HG03139 (cell line): ENCODE data around the gene PASK.
A peak's percentile ranks its signal among the peaks of the same experiment; 100 is the strongest.
"Not testable (repeated sequence)": the region's sequence is repeated elsewhere in the genome, so short reads cannot be mapped to it uniquely, and the experiment has no call there.

ENCODE experiments used
- ATAC-seq: cut with Tn5 transposase; IDR thresholded peaks from one replicate; pipeline ENCODE4 v1.9.1; 2021; ENCODE audit not compliant: unreplicated experiment

The PASK gene

GRCh38 chr2:241148891-241149674 lies at the start of gene PASK:
TSS of gene PASK (minus strand) at chr2:241149472. CDS start at chr2:241143032, 6,440 bp downstream.
- peak; percentile 76 for ATAC-seq

- ATAC-seq = no peak
These were observed 49.4 kb upstream of the PASK start for GRCh38 chr2:241198381-241199279.

- no peak for ATAC-seq
These were observed 48.7 kb upstream of the PASK start for GRCh38 chr2:241197947-241198346.

DNA sequence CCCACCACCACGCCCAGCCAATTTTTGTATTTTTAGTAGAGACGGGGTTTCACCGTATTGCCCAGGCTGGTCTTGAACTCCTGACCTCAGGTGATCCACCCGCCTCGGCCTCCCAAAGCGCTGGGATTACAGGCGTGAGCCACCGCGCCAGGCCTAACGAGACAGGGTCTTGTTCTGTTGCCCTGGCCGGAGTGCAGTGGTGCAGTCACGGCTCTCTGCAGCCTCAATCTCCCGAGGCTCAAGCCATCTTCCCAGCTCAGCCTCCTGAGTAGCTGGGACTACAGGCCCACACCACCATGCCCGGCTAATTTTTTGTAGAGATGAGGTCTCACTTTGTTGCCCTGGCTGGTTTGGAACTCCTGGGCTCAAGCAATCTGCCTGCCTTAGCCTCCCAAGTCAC lies 48.0 kb upstream of the PASK start:
- ATAC-seq = not testable (repeated sequence)

- no peak for ATAC-seq
These were observed 46.3 kb upstream of the PASK start for GRCh38 chr2:241195506-241196130.

DNA sequence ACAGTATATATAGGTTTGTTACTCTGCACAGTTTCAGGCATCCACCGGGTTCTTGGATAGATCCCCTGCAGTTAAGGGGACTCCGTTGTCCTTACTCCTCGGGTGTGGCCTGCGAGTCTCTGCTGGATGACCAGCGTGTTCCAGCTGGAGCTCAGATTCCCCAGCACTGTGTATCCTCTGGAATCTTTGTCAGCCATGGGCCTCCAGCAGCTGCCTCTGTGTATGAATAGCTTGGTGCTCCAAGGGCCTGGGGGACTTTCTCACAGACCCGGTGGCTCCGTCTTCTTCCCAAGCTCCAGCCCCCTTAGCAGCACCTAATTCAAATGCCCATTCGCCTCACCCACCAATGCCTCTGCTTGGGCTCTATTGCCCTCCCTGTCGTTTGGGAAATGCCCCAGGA lies 45.5 kb upstream of the PASK start:
- no peak for ATAC-seq

GRCh38 chr2:241193271-241193670 lies 44.0 kb upstream of the PASK start:
- no peak for ATAC-seq

DNA sequence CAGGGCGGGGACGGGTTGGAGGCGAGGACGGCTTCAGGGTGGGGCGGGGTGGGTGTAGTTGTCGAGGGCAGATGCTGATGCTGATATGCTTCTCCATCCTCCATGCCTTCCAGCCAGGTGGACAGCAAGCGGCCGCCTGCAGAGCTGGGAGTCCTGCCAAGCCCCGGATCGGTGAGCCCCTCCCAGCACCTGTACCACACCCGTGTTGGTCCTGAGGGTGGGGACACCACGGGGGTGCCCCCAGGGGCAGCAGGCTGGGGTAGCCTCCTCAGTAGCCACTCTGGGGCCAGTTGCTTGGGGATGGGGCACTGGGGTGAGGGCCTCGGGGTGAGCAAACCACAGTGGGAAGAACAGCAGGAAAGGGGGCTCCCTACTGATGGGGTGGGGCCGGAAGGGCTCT lies 41.8 kb upstream of the PASK start:
- ATAC-seq = no peak

- ATAC-seq = no peak
These were observed 41.2 kb upstream of the PASK start for GRCh38 chr2:241190291-241190981.

DNA sequence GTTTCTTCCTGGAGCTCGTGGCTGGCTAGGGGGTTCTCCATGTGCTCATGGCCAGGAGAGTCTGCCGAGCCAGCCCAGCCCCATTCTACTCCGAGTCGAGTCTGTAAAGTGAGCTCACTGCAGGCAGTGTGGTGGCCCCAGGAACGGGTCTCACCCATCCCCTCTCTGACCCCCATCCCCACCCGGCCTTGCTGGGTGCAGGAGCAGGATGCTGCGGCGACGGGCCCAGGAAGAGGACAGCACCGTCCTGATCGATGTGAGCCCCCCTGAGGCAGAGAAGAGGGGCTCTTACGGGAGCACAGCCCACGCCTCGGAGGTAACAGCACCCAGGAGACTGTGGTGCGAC lies 40.6 kb upstream of the PASK start:
- ATAC-seq = no peak

DNA sequence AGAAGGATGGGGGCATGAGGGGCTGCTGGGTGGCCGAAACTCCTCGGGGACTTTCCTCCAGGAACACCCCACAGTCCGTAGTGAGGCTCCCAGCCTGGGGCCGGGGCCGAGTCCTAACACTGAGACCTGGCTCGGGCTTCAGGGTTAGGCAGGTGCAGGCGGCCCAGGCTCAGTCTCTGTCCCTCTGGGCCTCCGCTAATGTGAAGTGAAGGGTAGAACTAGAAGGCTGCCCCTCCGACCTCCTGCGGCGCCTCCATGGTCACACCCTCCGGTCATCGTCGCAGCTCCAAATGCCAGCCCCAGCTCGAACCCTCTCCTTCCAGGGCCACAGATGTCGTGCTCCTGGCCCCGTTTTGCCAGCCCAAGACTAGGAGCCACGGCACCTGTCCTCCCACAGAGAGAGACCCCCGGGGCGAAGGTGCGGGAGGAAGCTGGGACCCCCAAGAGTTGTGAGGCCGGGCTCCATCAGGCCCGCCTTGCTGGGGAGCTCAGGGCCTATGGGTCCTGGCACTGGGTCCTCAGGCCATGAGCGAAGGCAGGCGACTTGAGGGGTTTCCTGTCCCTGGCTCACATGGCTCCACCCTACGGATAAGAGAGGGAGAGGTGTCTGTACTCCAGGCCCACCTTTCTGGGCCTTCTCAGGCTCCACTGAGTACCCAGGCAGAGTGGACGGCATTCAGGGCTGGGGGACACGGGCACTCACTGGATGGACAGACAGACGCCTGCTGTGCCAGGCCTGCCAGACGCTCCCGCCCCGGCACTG lies 40.0 kb upstream of the PASK start:
- ATAC-seq = no peak

DNA sequence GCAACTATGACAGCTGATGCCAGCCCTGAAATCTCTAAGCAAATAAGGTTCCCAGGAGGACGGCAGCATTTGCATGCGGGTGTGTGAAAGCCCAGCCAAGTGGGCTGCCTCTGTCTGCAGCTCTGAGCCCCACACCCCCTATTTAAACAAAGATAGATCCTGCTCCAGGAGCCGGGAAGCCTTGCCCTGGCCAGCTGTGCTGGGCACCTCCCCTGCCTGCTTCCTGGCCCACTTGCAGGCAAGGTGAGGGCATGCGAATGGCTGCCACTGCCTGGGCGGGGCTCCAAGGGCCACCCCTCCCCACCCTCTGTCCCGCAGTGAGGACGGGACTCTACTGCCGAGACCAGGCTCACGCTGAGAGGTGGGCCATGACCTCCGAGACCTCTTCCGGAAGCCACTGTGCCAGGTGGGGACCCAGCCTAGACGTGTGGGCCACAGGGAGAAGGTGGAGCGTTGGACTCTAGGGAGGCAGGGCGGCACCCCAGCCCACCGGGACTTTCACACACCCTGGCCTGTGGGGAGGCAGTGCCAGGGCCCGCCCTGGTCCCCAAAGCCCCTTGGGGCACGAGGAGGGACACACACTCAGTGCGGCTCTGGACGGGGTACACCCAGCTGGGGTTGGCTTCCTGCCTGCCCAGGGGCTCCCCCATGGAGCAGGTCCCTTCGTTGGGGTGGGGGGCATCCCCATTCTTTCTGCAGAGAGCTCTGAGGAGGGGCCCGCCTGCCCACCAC lies 39.3 kb upstream of the PASK start, which contains the start of gene ANO7:
Gene ANO7 (plus strand): TSS at position 317 of the 732 bp plus-strand sequence. CDS start 1,387 bp downstream, outside the sequence.
- no peak for ATAC-seq

GRCh38 chr2:241187918-241188234 lies 38.6 kb upstream of the PASK start:
- ATAC-seq = no peak

GRCh38 chr2:241187101-241187917 lies 38.0 kb upstream of the PASK start:
- no peak for ATAC-seq

DNA sequence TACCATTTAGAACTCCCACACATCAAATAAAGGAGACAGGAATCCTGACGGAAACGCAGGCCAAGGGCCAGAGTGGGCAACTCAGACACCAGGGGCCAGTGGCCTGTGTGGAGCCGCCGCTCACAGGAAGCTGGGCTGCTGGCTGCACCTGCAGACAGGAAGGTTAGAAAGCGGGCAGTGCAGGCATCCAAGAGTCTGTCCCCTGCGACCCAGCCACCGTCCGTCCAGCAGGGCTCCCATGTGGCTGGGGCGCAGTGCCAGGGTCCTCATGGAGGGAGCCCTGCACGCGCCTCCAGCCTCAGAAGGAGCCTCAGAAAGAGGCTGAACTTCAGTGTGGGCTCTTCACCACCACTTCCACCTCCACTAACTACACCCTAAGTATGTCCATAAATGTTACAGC lies 36.7 kb upstream of the PASK start:
- ATAC-seq = no peak

DNA sequence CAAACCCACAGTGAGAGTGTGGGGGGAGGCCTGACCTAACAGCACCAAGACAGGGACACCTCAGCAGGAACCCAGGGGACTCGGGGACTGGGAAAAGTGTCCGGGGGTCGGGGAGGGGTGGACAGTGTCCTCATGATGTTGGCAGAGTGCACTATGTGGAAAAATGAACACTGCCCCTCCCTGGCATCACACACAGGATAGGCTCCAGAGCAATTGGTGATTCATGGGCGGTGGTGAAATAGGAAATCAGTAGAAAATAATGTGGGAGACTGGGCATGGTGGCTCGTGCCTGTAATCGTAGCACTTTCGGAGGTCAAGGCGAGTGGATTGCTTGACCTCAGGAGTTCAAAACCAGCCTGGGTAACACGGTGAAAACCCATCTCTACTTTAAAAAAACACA lies 35.6 kb upstream of the PASK start:
- no peak for ATAC-seq

GRCh38 chr2:241183221-241183620 lies 33.9 kb upstream of the PASK start:
- no peak for ATAC-seq

- no peak for ATAC-seq
These were observed 33.4 kb upstream of the PASK start for GRCh38 chr2:241182531-241183133.
